GM18499 (cell line): Measurements from ENCODE around the gene ALKBH5.

Experiments
- ATAC-seq: cut with Tn5 transposase; IDR thresholded peaks from one replicate; pipeline ENCODE4 v1.9.1; 2021; ENCODE audit warnings: moderate number of reproducible peaks; ENCODE audit not compliant: insufficient read depth, unreplicated experiment

ALKBH5 gene

GRCh38 chr17:18157354-18157985, 26.2 kb upstream of the ALKBH5 start:
- no peak for ATAC-seq

- no peak for ATAC-seq
Measured at GRCh38 chr17:18158022-18158600, 25.5 kb upstream of the ALKBH5 start.

GRCh38 chr17:18159551-18160120, 24.0 kb upstream of the ALKBH5 start:
- ATAC-seq = no peak

DNA sequence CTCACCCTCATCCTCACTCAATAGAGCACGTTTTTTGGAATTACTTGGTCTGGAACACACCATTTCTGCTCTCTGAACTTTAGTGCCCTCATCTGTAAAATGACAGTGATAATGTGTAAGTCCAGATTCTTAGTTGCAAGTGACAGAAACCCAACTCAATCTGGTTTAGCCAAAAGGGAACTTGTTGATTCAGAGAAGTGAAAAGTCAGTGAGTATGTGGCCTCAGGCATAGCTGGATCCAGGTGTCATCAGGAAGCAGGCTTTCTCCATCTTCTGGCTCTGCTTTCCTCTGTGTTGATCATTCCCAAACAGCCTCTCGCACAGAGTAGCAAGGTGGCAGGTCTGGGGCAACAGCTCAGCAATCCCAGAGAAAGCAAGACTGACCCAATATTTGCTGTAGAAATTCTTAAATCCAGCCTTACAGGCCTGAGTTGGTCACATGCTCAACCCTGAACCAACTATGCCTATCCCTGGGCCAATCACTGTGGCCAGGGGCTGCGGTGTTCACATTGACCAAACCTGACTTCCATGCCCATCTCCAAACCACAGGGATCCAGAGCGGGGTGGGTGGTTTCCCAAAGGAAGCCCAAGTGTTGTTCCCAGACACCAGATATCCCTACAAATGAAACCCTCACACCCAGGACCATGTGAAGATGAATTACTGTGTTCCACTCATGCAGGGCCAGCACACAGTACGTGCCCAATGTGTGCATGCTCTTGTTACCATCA, 23.3 kb upstream of the ALKBH5 start:
- ATAC-seq = no peak

GRCh38 chr17:18161207-18162145, 22.2 kb upstream of the ALKBH5 start:
- no peak for ATAC-seq

DNA sequence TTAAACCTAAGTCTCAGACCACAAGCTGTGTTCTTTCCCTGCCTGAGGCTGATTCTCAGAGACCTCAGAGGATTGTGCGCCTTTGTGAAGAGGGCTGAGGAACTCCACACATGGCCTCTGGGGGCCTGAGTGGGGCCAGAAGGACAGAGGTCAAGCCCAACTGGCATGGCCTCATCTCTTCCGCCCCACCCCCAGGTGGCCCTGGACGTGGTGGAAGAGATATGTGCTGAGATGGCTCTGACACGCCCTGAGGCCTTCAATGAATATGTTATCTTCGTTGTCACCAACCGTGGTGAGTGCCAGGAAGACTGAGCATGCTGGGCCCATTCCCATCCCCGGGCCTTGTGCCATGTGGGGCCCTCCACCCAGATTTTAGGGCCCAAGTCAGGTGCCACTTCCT, 20.1 kb upstream of the ALKBH5 start:
- ATAC-seq = no peak

GRCh38 chr17:18166894-18167293, 16.7 kb upstream of the ALKBH5 start:
- no peak for ATAC-seq

DNA sequence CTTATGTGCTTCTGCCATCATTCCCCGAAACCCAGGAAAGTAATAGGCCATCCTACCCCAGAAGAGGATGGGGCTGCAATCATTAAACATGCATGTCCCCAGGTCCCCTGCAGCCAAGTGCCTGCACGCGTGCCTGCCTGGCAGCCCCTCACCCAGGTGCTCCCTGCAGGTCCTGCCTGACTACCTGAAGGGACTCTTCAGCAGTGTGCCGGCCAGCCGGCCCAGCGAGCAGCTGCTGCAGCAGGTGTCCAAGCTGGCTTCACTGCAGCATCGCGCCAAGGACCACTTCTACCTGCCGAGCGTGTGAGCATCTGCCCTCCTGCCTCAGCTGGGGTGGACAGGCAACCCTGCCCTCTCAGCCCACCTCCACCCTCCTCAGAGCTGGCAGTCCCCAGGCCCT, 16.2 kb upstream of the ALKBH5 start:
- ATAC-seq = no peak

DNA sequence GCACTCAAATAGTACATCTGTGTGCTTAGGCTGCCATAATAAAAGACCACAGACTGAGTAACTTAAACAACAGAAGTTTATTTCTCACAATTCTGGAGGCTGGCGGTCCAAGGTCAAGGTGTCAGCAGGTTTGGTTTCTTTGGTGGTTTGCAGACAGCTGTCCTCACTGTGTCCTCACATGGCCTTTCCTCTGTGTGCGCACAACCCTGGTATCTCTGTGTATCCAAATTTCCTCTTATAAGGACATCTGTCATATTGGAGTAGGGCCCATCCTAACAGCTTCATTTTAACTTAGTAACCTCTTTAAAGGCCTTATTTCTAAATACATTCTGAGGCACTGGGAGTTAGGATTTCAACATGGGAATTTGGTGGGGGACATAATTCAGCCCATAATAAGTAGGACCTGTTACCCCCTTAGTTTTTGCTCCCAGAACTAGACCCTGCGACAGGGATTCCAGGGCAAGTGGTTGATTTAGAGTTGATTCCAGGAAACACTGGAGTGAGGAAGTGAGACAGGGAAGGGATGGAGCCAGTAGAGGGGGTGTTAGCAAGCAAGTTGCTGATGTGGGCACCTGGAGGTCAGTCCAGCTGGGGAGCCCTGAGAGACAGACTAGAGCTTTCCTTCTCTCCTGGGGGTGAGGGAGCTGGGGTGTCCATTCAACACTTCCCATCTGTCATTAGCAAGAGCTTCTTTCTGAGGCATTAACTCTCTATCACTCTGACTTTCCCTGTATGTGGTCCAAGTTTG, 10.9 kb upstream of the ALKBH5 start:
- ATAC-seq = no peak

GRCh38 chr17:18173740-18174139, 9.9 kb upstream of the ALKBH5 start:
- no peak for ATAC-seq

- no peak for ATAC-seq
Measured at GRCh38 chr17:18176176-18176575, 7.5 kb upstream of the ALKBH5 start.

DNA sequence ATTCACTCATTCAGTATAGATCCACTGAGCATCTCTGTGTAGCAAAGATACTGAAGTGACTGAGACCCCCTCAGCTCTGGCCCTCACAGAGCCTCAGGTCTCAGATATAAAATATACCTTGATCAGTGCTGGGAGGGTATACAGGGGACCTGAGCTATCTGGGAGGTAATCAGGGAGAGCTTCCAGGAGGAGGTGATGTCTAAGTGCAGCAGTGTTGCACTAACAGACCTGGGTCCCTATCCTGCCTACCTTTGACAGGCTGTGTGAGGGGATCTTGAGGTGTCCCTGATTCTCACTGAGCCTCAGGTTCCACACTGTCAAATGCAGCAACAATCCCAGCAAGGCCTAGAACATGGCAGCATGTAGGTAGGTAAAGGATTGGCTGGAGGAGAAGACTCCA, 6.5 kb upstream of the ALKBH5 start:
- no peak for ATAC-seq

- ATAC-seq = no peak
Measured at GRCh38 chr17:18177722-18178121, 5.9 kb upstream of the ALKBH5 start.

GRCh38 chr17:18179196-18179595, 4.4 kb upstream of the ALKBH5 start:
- ATAC-seq = no peak

GRCh38 chr17:18179804-18180203, 3.8 kb upstream of the ALKBH5 start:
- ATAC-seq = no peak

GRCh38 chr17:18181358-18181757, 2.3 kb upstream of the ALKBH5 start:
- ATAC-seq = no peak

GRCh38 chr17:18182110-18182977, 1.3 kb upstream of the ALKBH5 start:
- no peak for ATAC-seq

DNA sequence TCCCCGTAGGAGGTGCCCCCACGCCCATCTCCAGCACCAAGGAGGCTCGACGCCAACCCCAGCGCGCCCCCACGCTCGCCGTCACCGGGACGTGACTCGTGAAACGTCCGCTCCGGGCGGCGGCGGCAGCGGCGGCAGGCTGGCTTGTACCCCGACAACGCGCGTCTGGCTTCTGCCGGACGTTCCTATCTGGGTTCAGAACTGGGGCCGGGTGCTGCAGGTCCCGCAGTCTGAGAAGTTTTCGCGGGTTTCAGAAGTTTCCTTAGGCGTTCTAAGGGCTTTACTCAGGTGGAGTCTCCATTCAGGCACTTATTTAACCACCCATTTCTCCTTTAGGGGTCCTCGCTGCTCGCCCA, 672 bp upstream of the ALKBH5 start:
- peak; percentile 16 for ATAC-seq
